Upper lobe of left lung (tissue), 4 donors: ENCODE measurements around the gene KCNN1.

ENCODE experiments used
- CTCF ChIP-seq, 6 experiments: fragments of 450-650 bp in 4 of 6; fragments of 200-600 bp in 2 of 6; sonication (generic) in 2 of 6; IDR thresholded peaks; one replicate each; pipeline ENCODE4 v1.5.1; 2016 to 2019; ENCODE audit warnings: antibody characterized with exemption in 6 of 6
- EP300 ChIP-seq, 4 donors: sonication (generic); formaldehyde crosslinking; IDR thresholded peaks; one replicate each; pipeline ENCODE4 v1.5.1; 2017; ENCODE audit warnings: antibody characterized with exemption in 4 of 4, control low read depth in 2 of 4
- POLR2A ChIP-seq, 4 donors: fragments of 450-650 bp; IDR thresholded peaks; one replicate each; pipeline ENCODE4 v1.5.1; 2016 to 2017; ENCODE audit warnings: antibody characterized with exemption in 4 of 4, mild to moderate bottlenecking in 2 of 4

GRCh38 chr19:17926044-17926443, 40.9 kb upstream of the KCNN1 start:
- no peak for TF ChIP-seq CTCF (IDR thresholded peaks at IDR 0.05)
- no peak for TF ChIP-seq POLR2A (IDR thresholded peaks at IDR 0.05)
- no peak for TF ChIP-seq EP300 (IDR thresholded peaks at IDR 0.05)
